ENCODE data around the gene DOK4.

Gene DOK4

GRCh38 chr16:57476546-57477410 lies 9.5 kb downstream of the DOK4 start:
- no peak for DNase-seq

- peak in 2 of 3 experiments; percentile 9 to 24 for DNase-seq
Measured at GRCh38 chr16:57475711-57476339, 10.5 kb downstream of the DOK4 start.

- no peak for DNase-seq
Measured at GRCh38 chr16:57474671-57475661, 11.3 kb downstream of the DOK4 start.

GRCh38 chr16:57473906-57474305 lies 12.4 kb downstream of the DOK4 start:
- no peak for DNase-seq

GRCh38 chr16:57473176-57473840 lies 13.0 kb downstream of the DOK4 start:
- no peak for DNase-seq

- DNase-seq = peak in 2 of 3 experiments; percentile 55 to 79
Measured at GRCh38 chr16:57472665-57473060, 13.6 kb downstream of the DOK4 start.

- peak in 2 of 3 experiments; percentile 29 to 51 for DNase-seq
Measured at GRCh38 chr16:57471852-57472664, 14.2 kb downstream of the DOK4 start.

GRCh38 chr16:57471209-57471608 lies 15.1 kb downstream of the DOK4 start:
- no peak for DNase-seq

- no peak for DNase-seq
Measured at GRCh38 chr16:57470711-57471110, 15.6 kb downstream of the DOK4 start.

GRCh38 chr16:57469917-57470470 lies 16.3 kb downstream of the DOK4 start:
- peak in 1 of 3 experiments; percentile 5 for DNase-seq

- DNase-seq = no peak
Measured at GRCh38 chr16:57469046-57469445, 17.2 kb downstream of the DOK4 start.

GRCh38 chr16:57468346-57468745 lies 17.9 kb downstream of the DOK4 start:
- no peak for DNase-seq

- DNase-seq = no peak
Measured at GRCh38 chr16:57464523-57464922, 21.8 kb downstream of the DOK4 start.

- peak in 1 of 3 experiments; percentile 40 for DNase-seq
Measured at GRCh38 chr16:57462978-57463362, 23.3 kb downstream of the DOK4 start.

GRCh38 chr16:57462209-57462977 lies 23.9 kb downstream of the DOK4 start, which contains the start of gene POLR2C:
Gene POLR2C, plus strand, starts transcription at chr16:57462679. Its CDS starts 46 bp downstream, at chr16:57462725.
- DNase-seq = peak; percentile 77 to 88 (median 79)

- DNase-seq = no peak
Measured at GRCh38 chr16:57452021-57452420, 34.3 kb downstream of the DOK4 start.

- peak; percentile 86 to 96 (median 93) for DNase-seq
Measured at GRCh38 chr16:57447186-57447962, 38.9 kb downstream of the DOK4 start, which contains the start of the genes CIAPIN1 and COQ9. Gene CIAPIN1, minus strand, starts transcription at chr16:57447385. Its CDS starts 6,457 bp downstream, at chr16:57440928. Gene COQ9, plus strand, starts transcription at chr16:57447479. Its CDS starts 27 bp downstream, at chr16:57447506.

GRCh38 chr16:57446531-57447185 lies 39.6 kb downstream of the DOK4 start:
- peak; percentile 23 to 79 (median 73) for DNase-seq

All from NCI-H1417 (cell line).